GM19035 (cell line): ENCODE results near the gene ZFR2.
"Not testable (repeated sequence)": the region's sequence is repeated elsewhere in the genome, so short reads cannot be mapped to it uniquely, and the experiment has no call there.

Experiments
- ATAC-seq: cut with Tn5 transposase; IDR thresholded peaks from one replicate; pipeline ENCODE4 v1.9.1; 2021; ENCODE audit not compliant: unreplicated experiment

Gene ZFR2

GRCh38 chr19:3816566-3817218 is 52.1 kb downstream of the ZFR2 start:
- ATAC-seq: no peak

GRCh38 chr19:3816148-3816547 is 52.7 kb downstream of the ZFR2 start:
- ATAC-seq: not testable (repeated sequence)

GRCh38 chr19:3814648-3815047 is 54.2 kb downstream of the ZFR2 start:
- ATAC-seq: no peak

- ATAC-seq: no peak
These were observed 55.1 kb downstream of the ZFR2 start for GRCh38 chr19:3813473-3814392.

- ATAC-seq: no peak
These were observed 58.0 kb downstream of the ZFR2 start for GRCh38 chr19:3810708-3811355.

- no peak for ATAC-seq
These were observed 58.7 kb downstream of the ZFR2 start for GRCh38 chr19:3809881-3810707.

GRCh38 chr19:3808420-3809143 is 60.3 kb downstream of the ZFR2 start:
- no peak for ATAC-seq

GRCh38 chr19:3807574-3808354 is 61.1 kb downstream of the ZFR2 start:
- no peak for ATAC-seq

- ATAC-seq: no peak
These were observed 61.7 kb downstream of the ZFR2 start for GRCh38 chr19:3807131-3807480.

- ATAC-seq: no peak
These were observed 63.0 kb downstream of the ZFR2 start for GRCh38 chr19:3805859-3806258.

- ATAC-seq: no peak
These were observed 64.4 kb downstream of the ZFR2 start for GRCh38 chr19:3804429-3804828.

GRCh38 chr19:3803986-3804385 is 64.9 kb downstream of the ZFR2 start:
- ATAC-seq: no peak

GRCh38 chr19:3803114-3803888 is 65.5 kb downstream of the ZFR2 start:
- ATAC-seq: no peak

GRCh38 chr19:3801412-3802096 is 67.3 kb downstream of the ZFR2 start:
- no peak for ATAC-seq

- ATAC-seq: no peak
These were observed 67.8 kb downstream of the ZFR2 start for GRCh38 chr19:3800996-3801395.

- ATAC-seq: no peak
These were observed 70.7 kb downstream of the ZFR2 start for GRCh38 chr19:3798137-3798536.

GRCh38 chr19:3796358-3796757 is 72.5 kb downstream of the ZFR2 start:
- ATAC-seq: no peak

GRCh38 chr19:3793799-3794198 is 75.0 kb downstream of the ZFR2 start:
- ATAC-seq: no peak
